Cardiac septum (tissue), 1 donor: ENCODE measurements around the gene TPRA1. TPM values are rescaled to one million over a fixed set of nuclear protein-coding genes. Genes with fewer than 3 reads are reported as not detected.
"Not testable (repeated sequence)": the region's sequence is repeated elsewhere in the genome, so short reads cannot be mapped to it uniquely, and the experiment has no call there.

Source experiments
- DNase-seq: peaks from one replicate; pipeline ENCODE4 v3.0.0-alpha.2; 2020; ENCODE audit warnings: low spot score
- intact Hi-C: fragments of 100-400 bp; cut with DNase I; formaldehyde crosslinking; loops from one replicate; pipeline ENCODE4 v1.14.0; 2022
- microRNA-seq: library from miRNA; unstranded; fragments of <30 nt; microRNA quantifications from one replicate; pipeline ENCODE4 v1.2.0, GENCODE V29; 2020
- total RNA-seq: library from RNA; stranded (reverse); fragmentation: NEBNext Ultra II Directional; extraction: Animal tissue kit (Norgen Biotek cat#: 25700); gene quantifications from one replicate; pipeline ENCODE4 v1.2.1, GENCODE V29; 2021
- donor health status: DM: no; HTN: no; CAD: no.

The TPRA1 gene
- total RNA-seq, 1 donor from 2014 or later, result 17.3 TPM

- DNase-seq, intact Hi-C loops: not testable (repeated sequence)
Measured at GRCh38 chr3:127530863-127531262, 59.7 kb downstream of the TPRA1 start.

GRCh38 chr3:127529346-127530188, 61.0 kb downstream of the TPRA1 start:
- DNase-seq, result no peak
- intact Hi-C loops, result no loop called here

GRCh38 chr3:127525373-127525772, 65.2 kb downstream of the TPRA1 start:
- no peak for DNase-seq
- intact Hi-C loops, result no loop called here

GRCh38 chr3:127524296-127524896, 66.1 kb downstream of the TPRA1 start:
- intact Hi-C loops, result no loop called here

More at GRCh38 chr3:127524296-127524896, 66.1 kb downstream of the TPRA1 start:
- DNase-seq, result no peak

Small RNAs within 50 kb of the gene (microRNA-seq; reads per million reads assigned to microRNA genes)
- gene MIR6825 (not detected), gene MIR7976 (not detected)

Other genes with a start within 250 kb of the TPRA1 start
- gene MCM2, start 7.7 kb upstream of the TPRA1 start, total RNA-seq, result 5.5 TPM
- gene PODXL2, start 38.5 kb upstream of the TPRA1 start, total RNA-seq, result 2.2 TPM
- 25.5 TPM for gene ABTB1, start 82.2 kb upstream of the TPRA1 start, total RNA-seq
- gene MGLL, start 231.8 kb upstream of the TPRA1 start, total RNA-seq, result 45.7 TPM